Ramos (cell line): ENCODE measurements around the gene TNNC1.

ENCODE experiments used
- in situ Hi-C: fragments of 300-500 bp; cut with MboI; formaldehyde crosslinking; loops from one replicate; pipeline ENCODE4 v1.14.3; 2022; ENCODE audit warnings: low sequenced_read_pairs; ENCODE audit not compliant: unreplicated experiment

The TNNC1 gene

DNA sequence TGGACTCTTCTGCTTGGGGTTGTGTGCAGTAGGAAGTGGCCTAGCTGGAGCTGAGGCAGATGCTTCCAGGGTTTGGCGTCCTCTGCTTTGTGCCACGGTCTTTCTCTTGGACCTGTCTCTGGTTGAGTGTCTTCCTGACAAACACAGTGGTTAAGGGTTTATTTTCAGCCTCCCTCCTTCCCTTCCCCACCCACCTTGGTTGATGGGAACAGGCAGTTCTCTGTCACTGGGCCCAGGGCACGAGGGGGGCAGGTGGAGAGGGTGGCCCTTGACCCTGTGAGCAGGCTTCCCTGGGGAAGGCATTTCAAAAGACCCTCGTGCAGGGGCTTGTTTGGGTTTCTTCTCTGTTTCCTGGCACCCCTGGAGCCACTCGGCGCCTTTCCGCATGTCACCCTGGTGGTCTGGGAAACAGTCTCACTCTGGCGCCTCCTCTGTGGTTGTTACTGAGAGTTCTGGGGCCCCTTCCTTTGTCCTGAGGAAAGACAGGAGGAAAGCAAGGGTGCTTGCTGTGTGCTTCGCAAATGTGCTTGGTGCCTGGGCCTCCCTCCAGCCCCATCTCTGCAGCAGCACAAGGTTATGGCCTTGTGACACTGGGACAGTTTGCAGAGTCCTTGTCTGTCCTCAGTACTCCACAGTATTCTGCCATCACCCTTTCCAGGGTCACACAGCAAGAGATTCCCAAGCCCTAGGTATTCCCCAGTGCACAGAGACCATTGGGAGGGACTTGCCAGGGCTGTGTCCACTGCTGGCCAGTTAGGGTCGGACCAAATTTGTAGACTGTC, 31.0 kb upstream of the TNNC1 start:
- in situ Hi-C loops: no loop called here

DNA sequence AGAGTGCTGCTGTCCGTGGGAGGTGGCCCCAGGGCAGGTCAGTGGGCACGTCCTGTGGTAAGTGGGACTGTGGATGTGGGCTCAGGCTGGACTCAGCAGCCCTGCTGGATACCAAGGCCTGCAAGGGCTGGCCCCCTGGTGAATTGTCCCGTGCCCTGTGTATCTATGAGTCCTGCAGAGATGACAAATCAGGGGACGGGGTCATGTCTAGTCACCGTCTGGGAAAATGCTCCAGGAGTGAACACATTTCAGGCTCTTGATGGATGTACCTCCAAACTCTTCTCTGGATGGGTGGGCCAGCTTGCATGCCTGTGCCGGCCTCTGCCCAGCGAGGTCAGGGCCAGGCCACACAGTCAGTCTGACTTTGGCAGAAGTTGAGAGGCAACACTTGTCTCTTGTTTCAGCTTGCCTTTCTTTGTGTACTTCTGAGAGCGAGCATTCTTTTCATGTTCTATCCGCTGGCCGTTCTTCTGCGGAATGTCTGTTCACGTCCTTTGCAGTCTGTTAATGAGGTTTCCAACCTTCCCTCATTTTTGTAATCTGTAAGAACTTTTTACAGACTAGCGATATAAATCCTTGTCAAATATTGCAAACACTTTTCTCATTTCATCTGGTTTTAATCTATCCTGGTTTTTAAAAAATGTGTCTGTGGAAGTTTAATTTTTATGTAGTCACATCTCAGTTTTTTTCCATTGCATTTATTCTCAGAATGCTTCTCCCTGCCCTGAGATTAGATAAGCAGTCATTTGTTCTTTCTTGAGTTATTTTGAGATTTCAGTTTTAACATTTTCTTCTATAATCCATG, 29.9 kb upstream of the TNNC1 start:
- in situ Hi-C loops: no loop called here

DNA sequence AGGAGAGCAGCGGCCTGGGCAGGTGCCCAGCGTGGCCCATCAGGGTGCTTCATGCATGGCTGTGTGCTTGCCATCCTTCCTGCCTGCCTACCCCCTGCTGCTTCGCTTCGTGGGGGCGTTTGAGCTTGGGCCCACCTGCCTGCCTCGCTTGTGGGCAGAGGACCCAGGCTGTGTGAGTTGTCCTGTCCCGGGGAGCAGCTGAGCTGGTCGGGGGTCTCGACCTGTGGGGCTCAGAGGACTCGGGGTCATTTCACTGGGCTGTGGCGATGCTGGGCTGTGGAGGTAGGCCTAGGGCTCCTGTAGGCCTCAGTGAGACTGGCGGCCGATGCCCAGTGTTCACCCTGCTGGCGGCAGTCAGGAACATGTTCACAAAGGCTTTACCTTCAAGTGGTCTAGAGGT, 29.2 kb upstream of the TNNC1 start:
- in situ Hi-C loops: no loop called here

DNA sequence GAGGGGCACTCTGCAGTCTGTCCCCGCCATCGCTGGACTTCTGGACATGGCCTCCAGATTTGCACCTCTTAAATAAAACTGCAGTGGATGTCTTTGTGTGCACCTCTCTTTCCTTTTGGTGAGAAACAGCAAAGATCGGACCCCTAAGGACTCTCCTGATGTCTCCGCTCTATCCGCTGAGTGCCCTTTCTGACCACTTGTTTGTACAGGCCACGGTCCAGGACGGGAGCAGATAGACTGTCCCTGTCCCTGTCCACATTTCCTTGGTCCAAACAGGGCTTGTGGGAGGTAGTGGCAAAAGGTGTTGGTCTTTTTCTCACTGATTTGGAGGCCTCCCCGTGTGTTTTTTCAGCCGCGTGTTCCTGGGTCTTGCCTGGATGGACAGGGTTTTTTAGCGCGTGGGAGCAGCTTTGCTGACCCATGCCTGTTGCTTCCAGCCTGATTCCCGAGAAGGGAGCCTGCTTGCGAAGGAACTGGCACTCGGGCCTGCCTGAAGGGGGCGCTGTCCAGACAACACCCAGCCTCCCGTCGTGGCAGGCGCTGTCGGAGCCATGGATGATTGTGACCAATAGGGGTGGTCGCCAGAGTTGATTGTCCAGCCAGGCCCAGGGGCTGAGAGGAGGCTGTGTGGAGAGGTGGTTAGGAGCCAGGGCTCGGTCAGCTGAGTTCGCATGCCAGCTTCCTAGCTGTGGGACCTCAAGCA, 28.1 kb upstream of the TNNC1 start:
- in situ Hi-C loops: no loop called here

DNA sequence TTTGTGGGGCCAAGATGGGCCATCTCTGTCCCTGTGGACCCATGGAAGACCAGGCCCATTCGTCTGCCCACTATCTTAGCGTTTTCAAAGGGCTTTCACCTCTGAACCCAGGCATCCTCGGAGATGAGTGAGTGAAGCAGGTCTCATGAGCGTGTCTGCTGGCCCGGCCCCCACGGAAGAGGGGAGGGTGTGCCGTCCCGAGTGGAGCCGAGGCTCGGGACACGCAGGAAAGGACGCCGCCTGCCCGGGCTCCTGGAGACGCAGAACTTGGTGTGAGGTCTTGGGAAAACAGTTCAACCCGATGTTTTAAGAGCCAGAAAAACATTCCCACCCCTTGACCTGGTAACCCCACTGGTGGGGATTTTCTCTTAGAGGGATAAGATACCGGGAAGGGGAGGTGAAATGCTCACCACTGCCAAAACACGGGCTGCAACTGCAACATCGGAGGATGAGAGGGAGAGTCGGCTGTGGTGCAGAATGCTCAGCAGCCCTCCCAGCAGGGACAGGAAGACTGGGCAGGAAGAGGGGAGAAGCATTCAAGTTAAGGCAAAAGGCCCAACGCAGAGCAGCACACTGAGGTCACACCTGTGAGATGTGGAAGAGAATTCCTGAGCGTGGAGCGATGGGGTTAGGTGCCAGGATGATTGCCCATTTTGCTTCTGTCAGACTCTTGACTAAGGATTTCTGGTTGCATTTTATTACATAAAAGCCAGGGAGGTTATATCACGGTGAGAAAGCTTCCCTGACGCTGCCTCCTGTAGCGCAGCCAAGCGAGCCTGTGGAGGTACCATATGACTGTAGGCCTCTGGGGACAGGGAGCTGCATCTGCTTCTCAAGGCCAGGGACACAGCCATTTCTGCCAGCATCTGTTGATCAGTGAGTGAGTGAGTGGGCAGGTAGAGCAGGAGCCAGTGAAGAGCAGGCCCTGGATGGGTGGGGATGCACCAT, 27.2 kb upstream of the TNNC1 start:
- in situ Hi-C loops: no loop called here

DNA sequence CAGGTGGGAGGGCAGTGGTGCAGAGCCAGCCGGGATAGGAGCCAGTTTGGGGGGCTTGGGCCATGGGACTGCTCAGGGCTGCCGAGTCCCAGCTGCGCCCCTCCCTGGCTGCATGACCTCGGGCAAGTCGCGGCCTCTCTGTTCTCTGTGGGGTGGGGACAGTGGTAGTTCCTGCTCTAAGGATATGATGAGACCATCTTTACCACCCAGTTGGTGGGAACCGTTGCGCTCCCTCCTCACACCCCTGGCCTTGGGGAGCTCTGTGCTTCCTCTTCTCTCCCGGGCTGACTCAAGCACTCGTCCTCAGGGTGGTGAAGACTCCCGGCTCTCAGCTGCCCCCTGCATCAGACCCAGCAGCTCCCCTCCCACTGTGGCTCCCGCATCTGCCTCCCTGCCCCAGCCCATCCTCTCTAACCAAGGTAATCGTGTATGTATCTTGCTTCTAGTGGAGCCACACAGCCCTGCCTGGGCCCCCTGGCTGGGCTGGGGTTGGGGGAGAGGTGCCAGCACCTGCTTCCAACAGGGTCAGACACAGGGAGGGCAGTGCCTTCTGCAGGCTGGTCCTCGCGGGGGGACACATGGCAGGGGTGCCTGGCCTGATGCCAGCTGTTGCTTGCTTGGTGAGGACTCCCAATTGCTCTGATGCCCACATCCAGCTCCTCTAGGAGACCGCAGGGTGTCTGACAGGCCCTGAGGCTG, 26.2 kb upstream of the TNNC1 start:
- in situ Hi-C loops: no loop called here

DNA sequence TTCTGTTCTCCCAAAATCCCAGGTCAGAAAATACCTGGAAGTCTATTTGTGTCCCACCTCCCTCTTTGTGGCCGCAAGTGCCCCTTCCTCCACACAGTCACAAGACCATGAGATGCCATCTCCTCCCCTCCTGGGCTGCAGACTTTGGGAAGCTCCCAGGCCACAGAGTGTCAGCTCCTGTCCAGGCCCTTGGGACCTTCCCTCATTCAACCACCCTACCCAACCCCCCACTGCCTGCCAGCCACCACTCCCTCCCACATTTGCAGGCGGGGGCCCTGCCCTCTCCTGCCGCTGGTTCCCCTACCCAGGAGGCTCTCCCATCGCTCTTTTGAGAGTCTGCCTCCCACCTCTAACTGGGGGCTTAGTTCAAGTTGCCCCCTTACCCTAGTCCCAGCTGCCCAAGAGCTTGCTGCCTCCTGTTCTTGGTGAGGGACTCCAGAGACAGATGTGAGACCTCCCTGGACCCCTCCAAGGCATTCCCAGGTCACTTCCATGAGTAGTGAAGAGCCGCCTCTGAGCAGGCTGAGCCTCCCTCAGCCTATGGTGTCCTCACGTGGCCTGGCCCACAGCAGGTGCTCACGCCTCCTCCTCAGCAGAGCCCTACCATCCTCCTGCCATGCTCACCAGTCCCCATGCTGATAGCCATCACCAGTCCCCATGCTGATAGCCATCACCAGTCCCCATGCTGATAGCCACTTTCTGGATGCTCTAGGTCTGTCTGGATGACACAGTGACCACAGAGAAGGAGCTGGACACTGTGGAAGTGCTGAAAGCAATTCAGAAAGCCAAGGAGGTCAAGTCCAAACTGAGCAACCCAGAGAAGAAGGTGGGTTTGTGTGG, 25.4 kb upstream of the TNNC1 start:
- in situ Hi-C loops: no loop called here

DNA sequence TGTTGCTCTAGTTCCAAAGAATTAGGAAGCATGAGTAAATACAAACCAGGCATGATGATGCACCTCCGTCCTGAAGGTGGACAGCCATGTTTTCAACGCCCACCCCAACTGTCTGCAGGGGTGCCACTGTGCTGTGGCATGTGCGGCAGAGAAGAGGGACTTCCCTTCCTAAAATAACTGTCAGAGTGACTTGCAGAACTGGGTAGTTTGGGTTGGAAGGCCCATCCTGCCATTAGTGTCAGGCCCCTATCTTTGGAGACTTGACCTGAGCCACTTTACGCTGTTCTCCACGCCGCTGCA, 23.9 kb upstream of the TNNC1 start:
- in situ Hi-C loops: no loop called here

DNA sequence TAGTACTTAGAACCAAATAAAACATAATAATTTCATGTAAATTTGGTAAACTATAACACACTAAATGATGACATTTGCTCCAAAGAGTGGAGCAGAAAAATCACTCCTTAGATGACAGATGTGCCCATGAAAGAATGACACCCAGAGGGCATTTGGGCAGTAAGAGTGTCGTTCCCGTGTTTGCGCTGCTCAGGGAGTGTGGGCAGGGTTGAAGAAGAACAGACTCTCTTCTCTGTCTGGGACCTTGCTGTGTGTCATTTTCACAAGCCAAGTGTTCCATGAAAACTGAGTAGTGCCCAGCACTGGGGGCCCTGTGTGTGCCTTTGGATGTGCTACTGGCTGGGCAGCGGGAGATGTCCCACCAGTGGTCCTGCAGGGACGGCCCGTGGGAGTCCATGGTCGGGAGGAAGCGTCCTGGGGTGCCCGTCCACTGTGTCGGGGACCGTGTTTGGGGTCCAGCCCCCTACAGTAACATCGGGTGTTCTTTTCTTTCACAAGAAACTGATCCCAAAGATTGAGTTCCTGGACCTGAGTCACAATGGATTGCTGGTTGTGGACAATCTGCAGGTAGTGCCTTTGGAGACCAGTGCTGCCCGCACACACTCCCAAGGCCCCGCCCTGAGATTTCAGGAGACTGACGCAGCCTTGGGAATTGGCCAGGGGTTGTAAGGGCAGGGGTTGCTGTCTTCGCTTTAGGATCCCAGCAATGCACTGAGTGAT, 23.4 kb upstream of the TNNC1 start:
- in situ Hi-C loops: no loop called here

DNA sequence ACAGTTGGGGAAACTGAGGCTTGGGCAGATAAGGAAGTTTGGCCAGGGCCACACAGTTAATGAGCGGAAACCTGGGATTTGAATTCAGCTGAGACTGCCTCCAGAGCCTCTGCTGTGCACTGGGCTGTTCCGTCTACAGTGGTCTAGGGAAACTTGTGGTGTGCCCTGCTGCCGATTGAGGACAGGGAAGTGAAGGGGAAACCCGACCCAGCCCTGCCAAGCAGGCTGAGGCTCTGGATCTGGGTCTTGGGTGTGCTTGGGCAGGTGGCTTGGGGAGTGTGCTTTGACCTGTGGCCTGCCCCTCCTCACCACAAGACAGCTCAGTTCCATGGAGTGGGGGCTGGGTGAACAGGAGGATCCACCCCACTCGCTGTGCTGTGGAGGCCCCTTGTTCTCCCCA, 19.2 kb upstream of the TNNC1 start:
- in situ Hi-C loops: no loop called here

DNA sequence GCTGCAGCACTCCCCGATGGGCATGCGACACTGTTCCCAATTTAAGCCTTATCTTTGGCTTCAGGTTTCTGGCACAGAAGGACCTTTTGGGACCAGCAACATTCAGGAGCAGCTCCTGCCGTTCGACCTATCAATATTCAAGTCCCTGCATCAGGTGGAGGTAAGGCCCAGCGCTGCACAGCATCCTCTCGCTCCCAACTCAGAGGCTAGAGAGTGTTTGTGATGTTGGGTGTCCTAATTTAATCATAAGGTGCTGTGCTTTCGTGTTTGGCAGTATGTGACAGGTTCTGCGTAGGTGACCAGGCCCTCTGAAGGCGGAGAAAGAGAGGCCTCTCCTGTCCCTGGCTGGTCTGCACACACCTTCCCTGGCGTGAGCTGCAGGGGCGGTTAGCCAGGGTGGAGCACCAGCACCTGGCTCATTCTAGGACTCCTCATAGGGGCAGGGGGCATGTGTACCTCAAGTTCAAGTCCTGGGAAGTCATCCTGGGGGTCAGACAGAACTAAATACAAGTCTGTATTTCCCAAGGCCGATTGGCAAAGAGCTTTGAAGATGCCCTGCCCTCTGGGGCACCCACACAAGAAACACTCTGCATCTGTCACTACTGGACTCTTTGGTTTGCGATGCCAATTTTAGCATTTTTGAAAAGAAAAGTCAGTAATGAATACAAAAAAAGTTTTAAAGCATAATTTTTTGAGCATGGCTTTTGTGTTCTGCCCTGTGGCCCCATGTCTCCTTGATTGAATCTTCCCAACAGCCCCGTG, 18.6 kb upstream of the TNNC1 start:
- in situ Hi-C loops: no loop called here

DNA sequence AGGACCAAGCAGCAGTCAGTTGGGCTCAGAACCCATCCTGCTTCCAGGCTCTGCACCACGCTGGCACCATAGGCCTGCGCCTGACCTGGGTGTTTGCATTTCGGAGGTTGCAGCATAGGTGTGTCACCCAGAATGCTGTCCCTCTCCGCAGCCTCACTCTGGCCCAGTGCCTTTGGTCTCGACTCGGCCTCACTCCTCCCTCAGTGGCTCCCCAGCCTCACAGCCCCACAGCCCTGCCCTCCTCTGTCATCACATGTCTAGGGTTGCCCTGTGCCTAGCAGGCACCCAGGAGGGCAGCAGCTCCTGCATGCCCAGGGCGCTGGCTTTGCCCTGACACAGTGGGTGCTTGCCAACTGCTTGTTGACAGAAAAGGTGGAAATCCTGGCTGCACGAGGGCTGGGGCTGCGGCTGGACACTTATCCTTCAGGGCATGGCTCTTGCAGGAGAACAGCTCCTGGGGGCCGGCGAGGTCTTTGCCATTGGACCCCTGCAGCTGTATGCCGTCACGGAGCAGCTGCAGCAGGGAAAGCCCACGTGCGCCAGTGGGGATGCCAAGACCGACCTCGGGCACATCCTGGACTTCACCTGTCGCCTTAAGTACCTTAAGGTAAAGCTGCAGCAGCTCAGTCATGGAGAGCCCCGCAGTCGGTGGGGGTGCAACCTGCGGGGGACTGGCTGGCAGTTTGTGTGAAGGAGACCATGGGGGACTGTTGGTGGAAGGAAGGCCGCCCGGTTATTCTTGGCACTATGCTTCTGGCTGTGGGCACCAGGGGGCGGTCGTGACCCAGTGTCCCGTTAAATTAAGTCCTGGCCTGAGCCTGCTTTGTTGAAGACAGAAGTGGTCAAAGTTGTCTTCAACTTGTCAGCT, 17.8 kb upstream of the TNNC1 start:
- in situ Hi-C loops: no loop called here

DNA sequence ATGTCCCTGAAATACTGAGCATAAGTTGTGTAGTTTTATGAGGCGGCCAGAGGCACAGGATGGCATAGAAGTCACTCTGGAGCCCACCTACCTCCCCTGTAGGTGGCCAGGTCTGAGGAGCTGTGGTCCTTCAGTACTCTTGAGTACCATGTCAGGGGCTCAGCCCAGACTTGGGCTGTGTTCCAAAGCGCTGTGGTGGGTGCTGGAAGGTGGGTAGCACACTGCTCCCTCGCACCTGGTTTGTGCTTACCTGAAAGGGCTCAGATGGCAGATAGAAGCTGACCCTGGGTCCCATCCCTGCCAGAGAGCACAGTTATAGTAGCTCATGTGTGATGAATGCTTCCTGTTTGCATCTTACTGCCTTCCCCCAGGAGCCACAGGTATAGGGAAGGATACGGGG, 17.1 kb upstream of the TNNC1 start:
- in situ Hi-C loops: no loop called here

DNA sequence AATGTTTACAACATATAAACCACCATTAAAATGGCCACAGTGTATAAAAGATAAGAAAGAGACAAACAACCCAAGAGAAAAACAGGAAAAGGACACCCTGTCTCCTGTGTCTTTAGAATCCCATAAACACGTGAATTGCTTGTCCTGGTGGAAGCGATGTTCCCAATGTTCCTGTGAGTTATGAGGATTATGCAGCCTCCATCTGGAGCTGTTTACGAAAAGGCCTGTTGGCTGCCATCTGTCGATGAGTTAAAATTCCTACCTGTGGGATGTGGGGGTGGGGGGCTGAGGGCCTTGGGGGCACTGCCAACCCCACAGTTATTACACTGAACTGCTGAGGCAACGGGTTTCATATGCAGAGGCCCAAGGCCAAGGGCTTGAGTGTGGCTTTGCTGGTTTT, 15.2 kb upstream of the TNNC1 start:
- in situ Hi-C loops: no loop called here

DNA sequence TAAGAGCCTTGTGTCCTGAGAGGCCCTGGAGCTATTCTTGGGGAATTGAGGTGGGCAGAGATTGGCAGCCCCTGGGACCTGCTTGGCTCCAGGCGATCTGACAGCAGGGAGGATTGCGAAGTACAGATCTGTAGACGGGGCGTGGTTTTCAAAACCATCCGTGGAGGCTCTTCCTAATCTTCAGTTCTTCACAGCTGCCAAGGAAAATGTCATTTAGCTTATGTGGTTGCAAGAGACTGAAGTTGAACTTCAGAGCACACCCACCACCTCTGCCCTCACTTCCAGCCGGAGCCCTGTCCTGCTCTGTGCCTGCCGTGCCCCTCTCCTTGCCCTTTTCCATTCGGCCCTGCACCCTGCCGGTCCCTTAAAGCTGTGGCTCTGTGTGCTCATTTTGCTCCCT, 14.5 kb upstream of the TNNC1 start:
- in situ Hi-C loops: no loop called here

DNA sequence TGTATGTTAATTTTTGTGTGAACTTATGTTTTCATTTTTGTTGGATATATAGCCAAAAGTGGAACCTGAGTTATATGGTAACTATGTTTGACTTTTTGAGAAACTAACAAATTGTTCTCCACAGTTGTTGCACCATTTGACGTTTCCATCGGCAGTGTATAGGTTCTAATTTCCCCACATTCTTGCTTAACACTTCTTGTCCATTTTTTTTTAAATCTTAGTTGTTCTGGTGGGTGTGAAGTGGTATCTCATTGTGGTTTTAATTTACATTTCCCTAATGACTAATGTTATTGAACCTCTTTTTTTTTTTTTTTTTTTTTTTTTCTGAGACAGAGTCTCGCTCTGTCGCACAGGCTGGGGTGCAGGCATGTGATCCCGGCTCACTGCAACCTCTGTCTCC, 9.6 kb upstream of the TNNC1 start:
- in situ Hi-C loops: no loop called here

DNA sequence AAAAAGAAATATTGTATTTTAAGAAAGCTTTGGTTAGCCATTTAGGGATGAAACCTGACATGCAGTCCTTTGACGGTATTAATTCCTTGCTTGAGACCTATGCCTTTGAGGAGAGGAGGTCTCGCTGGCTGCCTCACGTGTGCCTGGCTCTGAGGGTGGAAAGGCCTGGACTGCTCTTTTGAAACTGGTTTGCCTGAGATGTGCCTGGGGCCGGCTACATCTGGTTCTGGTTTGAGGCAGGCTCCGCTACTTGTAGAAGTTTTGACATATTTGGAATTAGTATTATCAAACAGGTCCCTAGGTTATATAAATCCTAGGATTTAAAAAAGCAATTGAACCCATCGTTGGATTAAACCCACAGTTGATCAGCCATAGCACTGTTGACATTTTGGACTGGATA, 8.0 kb upstream of the TNNC1 start:
- in situ Hi-C loops: no loop called here
